NCI-H1092 (cell line): Measurements from ENCODE around the gene CD276.

Source experiments
- DNase-seq: peaks from one replicate; lab custom pipeline; 2025; lab: John Stamatoyannopoulos, UW

The CD276 gene

GRCh38 chr15:73747847-73748590, 63.8 kb downstream of the CD276 start:
- no peak for DNase-seq

GRCh38 chr15:73748730-73749129, 64.5 kb downstream of the CD276 start:
- no peak for DNase-seq

GRCh38 chr15:73749533-73749932, 65.3 kb downstream of the CD276 start:
- no peak for DNase-seq

DNA sequence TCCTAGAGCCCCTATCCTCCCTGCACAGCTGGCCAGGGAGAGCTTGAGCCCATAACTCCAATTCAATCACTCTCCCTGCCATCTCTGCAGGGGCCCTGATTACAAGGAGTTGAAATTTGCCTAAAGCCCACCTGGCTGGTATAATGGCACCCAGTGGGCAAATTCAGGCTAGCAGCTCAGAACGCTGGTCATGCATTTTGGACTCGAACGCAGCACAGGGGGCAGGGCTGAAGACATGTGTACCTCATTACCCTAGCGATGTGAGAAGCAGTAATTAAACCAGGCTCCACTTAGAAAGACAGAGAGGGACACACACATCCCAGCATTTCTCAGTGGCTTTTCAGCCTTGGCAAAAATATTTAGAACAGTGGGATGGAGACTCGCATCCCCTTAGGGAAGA, 65.8 kb downstream of the CD276 start:
- DNase-seq: no peak

GRCh38 chr15:73750438-73750837, 66.3 kb downstream of the CD276 start:
- no peak for DNase-seq

DNA sequence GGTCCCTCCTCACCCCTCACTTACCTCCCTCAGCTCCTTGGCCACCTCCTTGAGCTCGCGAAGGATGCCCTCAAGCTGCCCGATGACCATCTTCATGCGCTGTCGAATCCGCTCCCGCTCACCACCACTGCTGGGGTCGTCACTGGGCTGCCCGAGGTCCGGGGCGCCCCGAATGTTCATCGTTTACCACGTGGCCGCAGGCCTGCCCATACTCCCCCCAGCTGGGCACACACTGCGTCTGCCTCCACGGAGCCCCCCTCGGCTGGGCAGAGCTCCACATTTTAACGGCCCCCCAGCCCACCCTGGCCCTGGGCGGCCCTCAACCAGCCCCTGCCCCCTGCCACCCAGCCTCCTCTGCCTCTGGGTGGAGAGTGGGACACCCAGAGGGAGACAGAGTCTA, 66.8 kb downstream of the CD276 start:
- no peak for DNase-seq

- no peak for DNase-seq
Observed at GRCh38 chr15:73751511-73751898, 67.3 kb downstream of the CD276 start.

GRCh38 chr15:73751899-73752805, 68.0 kb downstream of the CD276 start:
- no peak for DNase-seq

DNA sequence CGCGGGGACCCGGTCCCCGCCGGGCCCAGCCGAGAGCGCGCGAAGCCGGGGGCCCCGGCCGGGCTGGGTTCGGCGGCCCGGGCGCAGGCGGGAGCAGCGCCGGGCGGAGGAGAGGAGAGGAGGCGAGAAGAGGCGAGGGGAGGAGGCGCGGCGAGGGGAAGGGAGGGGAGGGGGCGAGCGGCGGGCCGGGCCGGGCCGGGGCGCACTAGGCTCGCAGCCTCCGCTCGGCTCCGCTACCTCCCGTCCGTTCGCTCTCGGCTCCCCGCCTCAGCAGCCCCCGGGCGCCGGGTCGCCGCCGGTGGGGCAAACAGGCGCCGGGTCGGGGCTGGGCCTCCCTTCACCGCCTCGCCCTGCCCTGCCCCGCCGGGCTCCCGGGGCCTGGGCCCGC, 68.6 kb downstream of the CD276 start:
- DNase-seq: no peak

- no peak for DNase-seq
Observed at GRCh38 chr15:73753250-73754130, 69.3 kb downstream of the CD276 start, which contains the start of gene INSYN1. INSYN1 (minus strand) TSS chr15:73753351; CDS start chr15:73751130, 2,221 bp downstream.

DNA sequence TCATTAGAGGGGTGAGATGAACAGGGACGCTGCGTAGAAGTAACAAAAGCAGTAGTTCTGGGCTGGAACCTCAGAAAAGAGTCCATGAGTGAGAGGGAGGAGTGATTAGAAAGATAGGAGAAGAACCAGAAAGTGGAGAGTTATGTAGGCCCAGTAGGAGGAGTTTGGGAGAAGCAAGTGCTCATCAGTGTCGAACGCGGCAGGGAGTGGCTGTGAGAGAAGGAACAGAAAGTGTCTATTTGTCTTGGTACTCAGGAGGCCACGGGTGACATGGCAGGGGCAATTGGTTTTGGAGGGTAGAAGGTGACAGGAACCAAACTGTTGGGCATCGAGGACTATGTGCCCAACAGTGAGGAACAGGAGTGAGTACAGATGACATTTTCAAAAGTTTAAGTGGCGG, 70.3 kb downstream of the CD276 start:
- DNase-seq: no peak

DNA sequence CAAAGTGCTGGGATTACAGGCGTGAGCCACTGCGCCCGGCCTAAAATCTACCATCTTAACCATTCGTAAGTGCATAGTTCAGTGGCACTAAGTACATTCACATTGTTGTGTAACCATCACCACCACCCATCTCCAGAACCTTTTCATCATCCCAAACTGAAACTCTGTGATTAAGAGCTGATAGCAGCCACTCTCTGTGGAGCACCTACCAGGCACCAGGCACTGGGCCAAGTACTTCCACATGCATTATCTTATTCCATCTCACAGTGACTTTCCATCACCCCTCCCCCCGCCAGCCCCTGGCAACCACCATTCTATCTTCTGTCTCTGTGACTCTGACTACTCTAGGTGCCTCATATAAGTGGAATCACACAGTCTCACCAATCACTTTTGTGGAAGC, 71.3 kb downstream of the CD276 start:
- no peak for DNase-seq

DNA sequence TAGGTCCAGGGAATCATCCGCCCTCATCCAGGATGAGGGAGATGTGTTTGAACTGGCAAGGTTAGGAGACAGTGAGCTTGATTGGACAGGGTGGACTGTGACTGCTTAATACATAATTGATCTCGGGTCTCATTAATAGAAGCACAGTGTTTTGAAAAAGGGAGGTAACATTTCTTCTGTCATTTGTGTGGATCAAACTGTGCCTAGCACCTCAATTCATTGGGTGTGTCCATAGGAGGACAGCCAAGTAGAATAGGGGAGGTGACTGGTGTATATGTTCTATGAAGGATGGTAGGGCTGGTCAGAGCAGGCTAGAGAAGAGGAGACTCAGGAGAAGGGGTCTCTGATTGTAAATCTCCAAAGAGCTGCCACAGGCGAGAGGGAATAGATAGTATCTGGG, 71.8 kb downstream of the CD276 start:
- no peak for DNase-seq

GRCh38 chr15:73756390-73756789, 72.2 kb downstream of the CD276 start:
- DNase-seq: no peak

DNA sequence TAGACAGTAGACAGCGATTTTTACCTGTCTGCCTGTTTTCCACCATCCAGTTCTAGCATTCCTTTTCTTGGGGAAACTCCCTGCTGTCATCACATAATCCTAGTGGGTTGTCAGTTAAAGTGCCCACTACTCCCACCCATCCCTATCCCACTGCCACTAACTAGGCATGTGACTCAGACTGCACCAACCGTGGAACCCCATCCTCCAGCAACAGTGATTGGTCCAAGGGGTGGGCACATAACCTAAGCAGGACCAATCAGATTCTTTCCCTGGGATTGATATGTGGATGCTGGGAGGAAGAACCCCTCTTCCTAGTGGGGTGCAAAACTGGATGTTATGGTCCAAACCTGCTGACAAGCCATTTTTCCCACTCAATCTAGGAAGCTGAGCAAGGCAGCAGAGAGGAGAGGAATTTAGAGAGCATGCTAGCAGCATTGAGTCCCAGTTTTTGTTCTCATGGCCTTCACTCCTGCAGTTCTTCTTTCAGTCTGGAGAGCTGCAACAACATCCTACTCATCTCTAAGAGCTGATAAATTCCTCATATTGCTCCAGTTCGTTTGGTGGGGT, 72.8 kb downstream of the CD276 start:
- DNase-seq: no peak

DNA sequence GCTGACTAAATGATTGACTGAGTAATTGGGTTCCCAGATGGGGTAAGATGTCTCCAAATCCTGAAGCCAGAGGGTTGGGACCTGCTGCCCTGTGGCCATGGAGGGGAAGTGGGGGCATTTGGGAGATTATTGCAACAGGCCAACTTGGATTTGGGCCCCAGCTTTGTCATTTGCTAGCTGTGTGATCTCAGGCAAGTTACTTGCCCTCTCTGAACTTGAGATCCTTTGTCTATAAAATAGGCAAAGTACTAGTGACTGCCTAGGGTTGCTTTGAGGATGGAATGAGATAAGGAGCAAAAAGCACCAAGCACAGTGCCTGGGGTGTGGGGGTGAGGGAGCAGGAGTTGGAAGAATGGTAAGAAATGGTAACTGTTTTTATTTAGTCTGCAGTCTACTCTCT, 73.4 kb downstream of the CD276 start:
- no peak for DNase-seq

GRCh38 chr15:73758461-73758860, 74.3 kb downstream of the CD276 start:
- DNase-seq: no peak

DNA sequence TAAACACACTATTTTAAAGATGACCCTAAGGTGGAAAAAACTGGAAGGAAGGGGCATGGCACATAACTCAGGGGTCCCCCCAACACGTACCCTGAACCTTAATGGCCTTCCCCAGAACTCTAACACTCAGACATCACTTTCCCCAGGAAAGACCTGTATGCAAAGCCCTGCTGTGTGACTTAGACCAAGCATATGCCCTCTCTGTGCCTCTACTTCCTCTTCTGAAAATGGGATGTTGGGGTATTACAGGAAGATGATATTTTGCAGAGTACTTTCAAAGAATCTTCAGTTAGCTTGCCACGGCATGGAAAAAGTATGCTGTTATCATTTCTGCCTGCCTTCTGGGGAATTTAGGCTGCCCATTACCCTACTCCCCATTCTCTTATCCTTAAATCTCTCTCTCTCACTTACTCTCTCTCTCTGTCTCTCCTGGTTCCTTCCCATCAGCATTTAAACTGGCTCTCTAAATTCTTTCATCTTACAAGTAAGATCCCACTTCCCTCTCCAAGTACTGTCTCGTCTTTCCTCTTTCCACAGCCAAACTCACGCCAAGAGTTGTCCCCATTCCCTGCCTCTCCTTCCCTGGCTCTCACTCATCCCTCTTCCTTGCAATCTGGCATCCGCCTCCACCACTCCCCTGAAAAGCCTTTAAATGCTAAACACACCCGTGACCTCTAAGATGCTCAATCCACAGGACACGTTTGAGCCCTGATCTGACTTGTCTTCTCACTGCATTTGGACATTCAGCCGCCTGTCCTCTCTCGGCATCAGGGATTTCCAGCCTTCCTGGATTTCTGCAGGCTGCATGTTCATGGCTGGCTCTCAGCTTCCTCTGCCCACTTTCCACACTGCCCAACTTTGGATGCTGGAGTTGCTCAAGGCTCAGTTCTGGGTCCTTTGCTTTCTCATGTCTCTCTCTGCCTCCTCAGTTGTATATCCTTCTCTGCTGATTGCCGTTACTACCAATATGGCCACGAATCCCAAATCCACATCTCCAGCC, 76.4 kb downstream of the CD276 start:
- DNase-seq: no peak

- DNase-seq: no peak
Observed at GRCh38 chr15:73763931-73764330, 79.7 kb downstream of the CD276 start.
